ENCODE measurements around the gene ATP6AP1.
"Not testable (repeated sequence)": the region's sequence is repeated elsewhere in the genome, so short reads cannot be mapped to it uniquely, and the experiment has no call there.

ATP6AP1 gene

GRCh38 chrX:154399527-154400368 is 28.7 kb upstream of the ATP6AP1 start:
- H3K36me3 ChIP-seq (ENCODE audit: control insufficient read depth in 1 of 2, insufficient read depth in 2 of 2, low read length in 2 of 2): peaks cover 19 to 23% of the 10 kb centered on the region in 2 donors
- H3K27ac ChIP-seq (ENCODE audit: low read depth, low read length): peak overlapping the region; percentile 50
- H3K4me3 ChIP-seq (ENCODE audit: low read depth in 1 of 2, low read length in 2 of 2): peak overlapping the region; percentile 80 to 90
- no peaks in the 10 kb centered on the region for H3K9me3 ChIP-seq (ENCODE audit: control insufficient read depth in 1 of 2, low read length in 2 of 2)
- H3K4me1 ChIP-seq (ENCODE audit: control insufficient read depth in 1 of 2, insufficient read depth in 2 of 2, low read length in 2 of 2): peaks cover 12 to 16% of the 10 kb centered on the region in 2 donors
- H3K27me3 ChIP-seq (ENCODE audit: control insufficient read depth in 1 of 2, insufficient read depth in 2 of 2, low read length in 2 of 2): no peaks in the 10 kb centered on the region
- H3K9ac ChIP-seq (ENCODE audit: low read depth in 1 of 2, low read length in 2 of 2): peak overlapping the region; percentile 94 to 99

- not testable (repeated sequence) for H3K4me3 ChIP-seq (ENCODE audit: low read depth in 1 of 2, low read length in 2 of 2); H3K27ac ChIP-seq (ENCODE audit: low read depth, low read length); H3K9ac ChIP-seq (ENCODE audit: low read depth in 1 of 2, low read length in 2 of 2); H3K9me3 ChIP-seq (ENCODE audit: control insufficient read depth in 1 of 2, low read length in 2 of 2); H3K27me3 ChIP-seq (ENCODE audit: control insufficient read depth in 1 of 2, insufficient read depth in 2 of 2, low read length in 2 of 2)
- peaks cover 12 to 16% of the 10 kb centered on the region in 2 donors for H3K4me1 ChIP-seq (ENCODE audit: control insufficient read depth in 1 of 2, insufficient read depth in 2 of 2, low read length in 2 of 2)
- peaks cover 19 to 23% of the 10 kb centered on the region in 2 donors for H3K36me3 ChIP-seq (ENCODE audit: control insufficient read depth in 1 of 2, insufficient read depth in 2 of 2, low read length in 2 of 2)
Observed at GRCh38 chrX:154400369-154400817, 28.1 kb upstream of the ATP6AP1 start.

GRCh38 chrX:154401045-154401799 is 27.3 kb upstream of the ATP6AP1 start:
- Histone ChIP-seq H3K27ac (ENCODE audit: low read depth, low read length) (no peak overlapping the region), H3K36me3 (ENCODE audit: control insufficient read depth in 1 of 2, insufficient read depth in 2 of 2, low read length in 2 of 2) (peaks cover 19 to 23% of the 10 kb centered on the region in 2 donors), H3K4me1 (ENCODE audit: control insufficient read depth in 1 of 2, insufficient read depth in 2 of 2, low read length in 2 of 2) (peaks cover 12 to 16% of the 10 kb centered on the region in 2 donors), H3K4me3 (ENCODE audit: low read depth in 1 of 2, low read length in 2 of 2) (no peak overlapping the region), H3K27me3 (ENCODE audit: control insufficient read depth in 1 of 2, insufficient read depth in 2 of 2, low read length in 2 of 2) (no peaks in the 10 kb centered on the region), H3K9me3 (ENCODE audit: control insufficient read depth in 1 of 2, low read length in 2 of 2) (no peaks in the 10 kb centered on the region), H3K9ac (ENCODE audit: low read depth in 1 of 2, low read length in 2 of 2) (no peak overlapping the region)

GRCh38 chrX:154401918-154402621 is 26.4 kb upstream of the ATP6AP1 start:
- H3K4me3 ChIP-seq (ENCODE audit: low read depth in 1 of 2, low read length in 2 of 2): no peak overlapping the region
- no peak overlapping the region for H3K9ac ChIP-seq (ENCODE audit: low read depth in 1 of 2, low read length in 2 of 2)
- H3K27ac ChIP-seq (ENCODE audit: low read depth, low read length): no peak overlapping the region
- no peaks in the 10 kb centered on the region for H3K27me3 ChIP-seq (ENCODE audit: control insufficient read depth in 1 of 2, insufficient read depth in 2 of 2, low read length in 2 of 2)
- peaks cover 19 to 23% of the 10 kb centered on the region in 2 donors for H3K36me3 ChIP-seq (ENCODE audit: control insufficient read depth in 1 of 2, insufficient read depth in 2 of 2, low read length in 2 of 2)
- H3K9me3 ChIP-seq (ENCODE audit: control insufficient read depth in 1 of 2, low read length in 2 of 2): no peaks in the 10 kb centered on the region
- peaks cover 12 to 16% of the 10 kb centered on the region in 2 donors for H3K4me1 ChIP-seq (ENCODE audit: control insufficient read depth in 1 of 2, insufficient read depth in 2 of 2, low read length in 2 of 2)

- H3K27me3 ChIP-seq (ENCODE audit: control insufficient read depth in 1 of 2, insufficient read depth in 2 of 2, low read length in 2 of 2): no peaks in the 10 kb centered on the region
- no peak overlapping the region for H3K4me3 ChIP-seq (ENCODE audit: low read depth in 1 of 2, low read length in 2 of 2)
- no peak overlapping the region for H3K27ac ChIP-seq (ENCODE audit: low read depth, low read length)
Observed at GRCh38 chrX:154402622-154403127, 25.8 kb upstream of the ATP6AP1 start.

DNA sequence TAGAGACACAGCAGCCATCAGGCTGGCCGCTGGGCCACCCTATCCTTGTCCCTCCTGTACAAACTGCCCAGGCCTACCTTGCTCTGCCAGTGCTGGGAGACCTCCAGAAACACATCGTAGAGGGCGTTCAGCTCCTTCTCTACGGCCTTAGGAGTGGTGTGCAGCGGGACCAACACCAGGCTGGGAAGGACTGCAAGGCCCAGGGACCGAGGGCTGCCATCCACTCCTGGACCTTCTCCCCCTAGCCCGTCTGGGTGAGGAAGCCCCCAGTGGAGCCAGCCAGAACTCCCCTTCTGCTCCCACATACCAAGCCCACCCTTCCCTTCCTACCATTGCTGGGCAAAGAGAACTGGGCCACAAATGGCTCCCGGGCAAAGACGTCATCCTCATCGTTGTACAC is 25.3 kb upstream of the ATP6AP1 start:
- Histone ChIP-seq H3K27me3 (ENCODE audit: control insufficient read depth in 1 of 2, insufficient read depth in 2 of 2, low read length in 2 of 2) (no peaks in the 10 kb centered on the region), H3K9me3 (ENCODE audit: control insufficient read depth in 1 of 2, low read length in 2 of 2) (no peaks in the 10 kb centered on the region), H3K36me3 (ENCODE audit: control insufficient read depth in 1 of 2, insufficient read depth in 2 of 2, low read length in 2 of 2) (peaks cover 19 to 23% of the 10 kb centered on the region in 2 donors), H3K9ac (ENCODE audit: low read depth in 1 of 2, low read length in 2 of 2) (no peak overlapping the region), H3K4me1 (ENCODE audit: control insufficient read depth in 1 of 2, insufficient read depth in 2 of 2, low read length in 2 of 2) (peaks cover 12 to 16% of the 10 kb centered on the region in 2 donors), H3K27ac (ENCODE audit: low read depth, low read length) (no peak overlapping the region), H3K4me3 (ENCODE audit: low read depth in 1 of 2, low read length in 2 of 2) (no peak overlapping the region)

More at GRCh38 chrX:154402622-154403127, 25.8 kb upstream of the ATP6AP1 start:
- Histone ChIP-seq H3K36me3 (ENCODE audit: control insufficient read depth in 1 of 2, insufficient read depth in 2 of 2, low read length in 2 of 2) (peaks cover 19 to 23% of the 10 kb centered on the region in 2 donors), H3K9me3 (ENCODE audit: control insufficient read depth in 1 of 2, low read length in 2 of 2) (no peaks in the 10 kb centered on the region), H3K4me1 (ENCODE audit: control insufficient read depth in 1 of 2, insufficient read depth in 2 of 2, low read length in 2 of 2) (peaks cover 12 to 16% of the 10 kb centered on the region in 2 donors), H3K9ac (ENCODE audit: low read depth in 1 of 2, low read length in 2 of 2) (no peak overlapping the region)

- no peak overlapping the region for H3K9ac ChIP-seq (ENCODE audit: low read depth in 1 of 2, low read length in 2 of 2)
- peaks cover 12 to 20% of the 10 kb centered on the region in 2 donors for H3K4me1 ChIP-seq (ENCODE audit: control insufficient read depth in 1 of 2, insufficient read depth in 2 of 2, low read length in 2 of 2)
- no peak overlapping the region for H3K27ac ChIP-seq (ENCODE audit: low read depth, low read length)
- no peaks in the 10 kb centered on the region for H3K27me3 ChIP-seq (ENCODE audit: control insufficient read depth in 1 of 2, insufficient read depth in 2 of 2, low read length in 2 of 2)
- no peak overlapping the region for H3K4me3 ChIP-seq (ENCODE audit: low read depth in 1 of 2, low read length in 2 of 2)
- no peaks in the 10 kb centered on the region for H3K9me3 ChIP-seq (ENCODE audit: control insufficient read depth in 1 of 2, low read length in 2 of 2)
- H3K36me3 ChIP-seq (ENCODE audit: control insufficient read depth in 1 of 2, insufficient read depth in 2 of 2, low read length in 2 of 2): peaks cover 19 to 23% of the 10 kb centered on the region in 2 donors
Observed at GRCh38 chrX:154403858-154404257, 24.6 kb upstream of the ATP6AP1 start.

DNA sequence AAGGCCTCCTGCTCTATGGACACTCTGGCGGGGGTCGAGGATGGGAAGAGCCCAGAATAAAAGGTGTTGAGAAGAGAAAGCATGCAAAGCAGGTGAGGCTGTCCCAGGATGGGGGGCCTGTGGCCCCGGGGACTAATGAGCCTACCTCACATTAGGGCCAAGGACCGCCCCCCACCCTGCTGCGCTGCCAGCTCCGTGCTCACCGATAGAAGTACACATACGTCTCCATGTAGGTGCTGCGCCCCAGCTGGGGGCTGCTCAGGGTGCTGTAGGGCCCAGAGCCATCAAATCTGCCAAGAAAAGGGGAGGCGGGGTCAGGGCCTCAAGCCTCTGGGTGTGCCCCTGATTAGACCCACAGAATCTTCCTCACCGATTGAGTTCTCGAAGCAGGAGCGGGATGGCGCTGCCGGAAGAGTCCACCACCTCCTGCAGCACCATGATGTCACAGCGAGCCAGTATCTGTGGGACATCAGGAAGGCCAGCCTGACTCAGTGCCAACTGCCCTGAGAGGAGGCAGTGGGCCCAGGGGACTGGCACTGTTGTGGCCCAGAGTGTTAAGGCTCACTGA is 23.8 kb upstream of the ATP6AP1 start:
- Histone ChIP-seq H3K27ac (ENCODE audit: low read depth, low read length) (no peak overlapping the region), H3K9me3 (ENCODE audit: control insufficient read depth in 1 of 2, low read length in 2 of 2) (no peaks in the 10 kb centered on the region), H3K4me3 (ENCODE audit: low read depth in 1 of 2, low read length in 2 of 2) (no peak overlapping the region), H3K9ac (ENCODE audit: low read depth in 1 of 2, low read length in 2 of 2) (no peak overlapping the region), H3K36me3 (ENCODE audit: control insufficient read depth in 1 of 2, insufficient read depth in 2 of 2, low read length in 2 of 2) (peaks cover 10 to 16% of the 10 kb centered on the region in 2 donors), H3K27me3 (ENCODE audit: control insufficient read depth in 1 of 2, insufficient read depth in 2 of 2, low read length in 2 of 2) (no peaks in the 10 kb centered on the region), H3K4me1 (ENCODE audit: control insufficient read depth in 1 of 2, insufficient read depth in 2 of 2, low read length in 2 of 2) (peaks cover 8 to 14% of the 10 kb centered on the region in 2 donors)

DNA sequence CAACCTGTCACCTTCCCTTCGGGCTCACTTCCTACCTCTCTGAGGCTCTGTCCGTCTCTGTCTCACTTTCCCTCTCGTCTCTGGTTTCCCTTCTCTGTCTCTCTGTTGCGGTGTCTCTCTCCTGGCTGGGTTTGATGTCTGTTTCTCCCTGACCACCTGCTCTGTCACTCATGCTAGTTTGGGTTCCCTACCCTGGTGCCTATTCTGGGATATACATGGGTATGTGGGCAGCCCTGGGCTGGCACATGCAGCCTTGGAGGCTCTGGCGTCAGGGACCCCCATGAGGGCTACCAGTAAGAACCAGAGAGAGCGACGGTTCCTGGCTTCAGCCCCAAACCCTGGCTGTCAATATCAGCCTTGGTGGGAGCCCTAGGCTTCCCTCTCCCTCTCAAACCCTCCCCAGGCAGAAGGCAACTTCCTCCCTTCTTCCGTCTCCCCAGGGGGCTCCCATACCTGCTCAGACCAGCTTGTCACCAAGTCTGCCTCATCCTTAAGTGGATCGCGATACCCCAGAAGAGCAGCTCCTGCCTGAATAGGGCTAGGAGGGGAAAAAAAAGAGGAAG is 19.7 kb upstream of the ATP6AP1 start:
- Histone ChIP-seq H3K36me3 (ENCODE audit: control insufficient read depth in 1 of 2, insufficient read depth in 2 of 2, low read length in 2 of 2) (no peaks in the 10 kb centered on the region), H3K4me3 (ENCODE audit: low read depth in 1 of 2, low read length in 2 of 2) (peak overlapping the region; percentile 51 to 72), H3K27me3 (ENCODE audit: control insufficient read depth in 1 of 2, insufficient read depth in 2 of 2, low read length in 2 of 2) (no peaks in the 10 kb centered on the region), H3K27ac (ENCODE audit: low read depth, low read length) (peak overlapping the region; percentile 25), H3K9me3 (ENCODE audit: control insufficient read depth in 1 of 2, low read length in 2 of 2) (no peaks in the 10 kb centered on the region), H3K4me1 (ENCODE audit: control insufficient read depth in 1 of 2, insufficient read depth in 2 of 2, low read length in 2 of 2) (peaks cover 7 to 10% of the 10 kb centered on the region in 2 donors), H3K9ac (ENCODE audit: low read depth in 1 of 2, low read length in 2 of 2) (peak overlapping the region; percentile 57 to 74)
